ENCODE measurements around the gene ICOSLG.
"Not testable (repeated sequence)": the region's sequence is repeated elsewhere in the genome, so short reads cannot be mapped to it uniquely, and the experiment has no call there.

GRCh38 chr21:44247904-44248303 is 7.2 kb upstream of the ICOSLG start:
- TF ChIP-seq, protein P1, sequence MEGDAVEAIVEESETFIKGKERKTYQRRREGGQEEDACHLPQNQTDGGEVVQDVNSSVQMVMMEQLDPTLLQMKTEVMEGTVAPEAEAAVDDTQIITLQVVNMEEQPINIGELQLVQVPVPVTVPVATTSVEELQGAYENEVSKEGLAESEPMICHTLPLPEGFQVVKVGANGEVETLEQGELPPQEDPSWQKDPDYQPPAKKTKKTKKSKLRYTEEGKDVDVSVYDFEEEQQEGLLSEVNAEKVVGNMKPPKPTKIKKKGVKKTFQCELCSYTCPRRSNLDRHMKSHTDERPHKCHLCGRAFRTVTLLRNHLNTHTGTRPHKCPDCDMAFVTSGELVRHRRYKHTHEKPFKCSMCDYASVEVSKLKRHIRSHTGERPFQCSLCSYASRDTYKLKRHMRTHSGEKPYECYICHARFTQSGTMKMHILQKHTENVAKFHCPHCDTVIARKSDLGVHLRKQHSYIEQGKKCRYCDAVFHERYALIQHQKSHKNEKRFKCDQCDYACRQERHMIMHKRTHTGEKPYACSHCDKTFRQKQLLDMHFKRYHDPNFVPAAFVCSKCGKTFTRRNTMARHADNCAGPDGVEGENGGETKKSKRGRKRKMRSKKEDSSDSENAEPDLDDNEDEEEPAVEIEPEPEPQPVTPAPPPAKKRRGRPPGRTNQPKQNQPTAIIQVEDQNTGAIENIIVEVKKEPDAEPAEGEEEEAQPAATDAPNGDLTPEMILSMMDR (IDR thresholded peaks at IDR 0.05), result not testable (repeated sequence)
- TF ChIP-seq POLR2A (IDR thresholded peaks at IDR 0.05), result not testable (repeated sequence)
